Spleen (tissue), 13 donors: Measurements from ENCODE around the gene PPIC. TPM values are rescaled to one million over a fixed set of nuclear protein-coding genes. Genes with fewer than 3 reads are reported as not detected.

ENCODE experiments used
- DNase-seq: peaks from one replicate; pipeline ENCODE4 v3.0.0-alpha.2; 2020
- H3K27ac ChIP-seq, 8 donors: fragments of 200-600 bp; sonication (generic) in 7 of 8; 1 replicate in 4 of 8; 2 replicates in 4 of 8; pipeline versions ENCODE4 v1.5.0 to v1.8.0; 2016 to 2021; ENCODE audit warnings: inconsistent platforms in 4 of 8, mild to moderate bottlenecking in 4 of 8, moderate library complexity in 1 of 8
- H3K27me3 ChIP-seq, 7 donors: fragments of 200-600 bp; sonication (generic) in 6 of 7; replicated peaks in 1 of 7; 1 replicate in 4 of 7; 2 replicates in 3 of 7; pipeline versions ENCODE4 v1.5.0 to v1.8.0; 2016 to 2021; ENCODE audit warnings: inconsistent platforms in 3 of 7, mild to moderate bottlenecking in 1 of 7
- H3K36me3 ChIP-seq, 6 donors: fragments of 200-600 bp; sonication (generic) in 5 of 6; 1 replicate in 4 of 6; 2 replicates in 2 of 6; pipeline versions ENCODE4 v1.5.0 to v1.8.0; 2016 to 2021; ENCODE audit warnings: inconsistent platforms in 2 of 6
- H3K4me1 ChIP-seq, 6 donors: fragments of 200-600 bp; sonication (generic) in 5 of 6; 1 replicate in 3 of 6; 2 replicates in 3 of 6; pipeline versions ENCODE4 v1.5.0 to v1.8.0; 2016 to 2021; ENCODE audit warnings: inconsistent platforms in 3 of 6
- H3K4me3 ChIP-seq, 8 donors: fragments of 200-600 bp; sonication (generic) in 7 of 8; 1 replicate in 4 of 8; 2 replicates in 4 of 8; pipeline versions ENCODE4 v1.5.0 to v1.8.0; 2016 to 2021; ENCODE audit warnings: inconsistent platforms in 4 of 8, mild to moderate bottlenecking in 4 of 8, moderate library complexity in 2 of 8
- H3K9me3 ChIP-seq, 8 donors: fragments of 200-600 bp; sonication (generic) in 7 of 8; 1 replicate in 4 of 8; 2 replicates in 4 of 8; pipeline versions ENCODE4 v1.5.0 to v1.8.0; 2016 to 2021; ENCODE audit warnings: inconsistent platforms in 4 of 8
- CTCF ChIP-seq, 11 experiments: fragments of 200-600 bp in 7 of 11; fragments of 450-650 bp in 4 of 11; sonication (generic) in 4 of 11; IDR thresholded peaks in 8 of 11; conservative IDR thresholded peaks in 3 of 11; 1 replicate in 7 of 11; 2 replicates in 4 of 11; pipeline versions ENCODE4 v1.4.0 to v1.8.0; 2016 to 2021; ENCODE audit warnings: antibody characterized with exemption in 11 of 11, inconsistent platforms in 4 of 11, mild to moderate bottlenecking in 1 of 11
- POLR2A ChIP-seq, 3 donors: fragments of 450-650 bp; IDR thresholded peaks; one replicate each; pipeline ENCODE4 v1.5.1; 2017; ENCODE audit warnings: antibody characterized with exemption in 3 of 3, mild to moderate bottlenecking in 1 of 3
- POLR2AphosphoS5 ChIP-seq, 3 donors: sonication (generic); formaldehyde crosslinking; IDR thresholded peaks; one replicate each; pipeline ENCODE4 v1.5.1; 2017; ENCODE audit warnings: antibody characterized with exemption in 3 of 3
- WGBS, 5 donors: extraction: QIAGEN DNeasy Blood & Tissue Kit in 3 of 5; methylation state at CpG; one replicate each; pipeline versions ENCODE4 v1.1.5 to v1.1.7; 2013 to 2018; 5-methylcytosine and 5-hydroxymethylcytosine counted together
- intact Hi-C: fragments of 100-400 bp; cut with DNase I; formaldehyde crosslinking; loops from one replicate; pipeline ENCODE4 v1.15.0; 2023; ENCODE audit warnings: low total_unique reads
- long read RNA-seq, 2 donors: transcript quantifications; one replicate each; lab custom pipeline, GENCODE V29; 2026
- polyA plus RNA-seq, 3 donors: library from polyadenylated mRNA; stranded (reverse); fragments of 200-250 nt; gene quantifications; one replicate each; pipeline ENCODE4 v1.2.1, GENCODE V29; 2013
- total RNA-seq, 7 donors: library from RNA; depleted of rRNA in 3 of 7; stranded (reverse); fragments of >200 nt in 3 of 7; fragmentation: NEBNext Ultra II Directional in 4 of 7; extraction: Animal tissue kit (Norgen Biotek cat#: 25700) in 4 of 7; gene quantifications; one replicate each; pipeline versions ENCODE4 v1.1.0 to v1.2.1, GENCODE V29; 2016 to 2021
- donor health status: healthy with polysubstance abuse.
- donor health status: DM: no; HTN: no; CAD: no; lungs with moderate emphysema.
- donor health status: DM: no; HTN: no; CAD: no.
- donor health status: Bipolar disorder and iron deficiency.
- donor health status: healthy.
- donor health status: DM: no; HTN: no; CAD: no.
- donor health status: DM: yes; HTN: yes; CAD: no.

The PPIC gene
- 10 to 100 TPM in 2 of 7 donors, 1 to 10 TPM in 5; 5.4 to 18.5 (median 9.3) TPM for total RNA-seq
- polyA plus RNA-seq: 1 to 10 TPM; 2.3 to 7.1 (median 5.9) TPM
- long read RNA-seq, donor 1, transcript PPIC-201 (5 exons, 1,380 nt): major isoform, 5 of 5 reads
- long read RNA-seq, donor 1, partial matches to known transcripts: 0 of 5 reads
- long read RNA-seq, donor 1, other reads (novel, unspliced or antisense): 0 of 5 reads
- long read RNA-seq, donor 2, transcript PPIC-201 (5 exons, 1,380 nt): major isoform, 7 of 7 reads
- long read RNA-seq, donor 2, partial matches to known transcripts: 0 of 7 reads
- long read RNA-seq, donor 2, other reads (novel, unspliced or antisense): 0 of 7 reads

GRCh38 chr5:123036391-123037103 lies at the start of gene PPIC:
TSS of gene PPIC (minus strand) at chr5:123036725. CDS start at chr5:123036625, 100 bp downstream.
- WGBS, 5 donors: 1 to 7% (median 1%) methylated on average over 3 to 84 of the region's 84 CpGs
- H3K9me3 ChIP-seq: no peaks in the 10 kb centered on the region
- H3K36me3 ChIP-seq: no peaks in the 10 kb centered on the region
- peak within 1 kb of the TSS; percentile 60 to 86 (median 75) for H3K4me3 ChIP-seq
- H3K4me1 ChIP-seq: peaks cover 5 to 28% (median 24%) of the 10 kb centered on the region in 6 donors
- H3K27ac ChIP-seq: peak within 1 kb of the TSS; percentile 57 to 85 (median 80)
- intact Hi-C loops: no loop called here
- peaks cover 2 to 74% (median 23%) of the 10 kb centered on the region in 7 donors for H3K27me3 ChIP-seq
- peak; percentile 25 to 77 (median 75) for TF ChIP-seq POLR2AphosphoS5 (IDR thresholded peaks at IDR 0.05)
- TF ChIP-seq CTCF (IDR thresholded peaks at IDR 0.05 in 8 of 11, conservative IDR thresholded peaks at IDR 0.05 in 3 of 11): no peak
- TF ChIP-seq POLR2A (IDR thresholded peaks at IDR 0.05): peak in 1 of 3 donors; percentile 23
- peak; percentile 81 for DNase-seq

- peaks cover 11 to 100% (median 67%) of the 10 kb centered on the region in 7 donors for H3K27me3 ChIP-seq
- intact Hi-C loops: no loop called here
- H3K36me3 ChIP-seq: no peaks in the 10 kb centered on the region
- peaks cover 11 to 45% (median 36%) of the 10 kb centered on the region in 6 donors for H3K4me1 ChIP-seq
- WGBS, 5 donors: 10 to 17% (median 12%) methylated on average over 12 of the region's 12 CpGs
- H3K9me3 ChIP-seq: no peaks in the 10 kb centered on the region
- no peak overlapping the region for H3K4me3 ChIP-seq
- no peak overlapping the region for H3K27ac ChIP-seq
- no peak for DNase-seq
- TF ChIP-seq POLR2AphosphoS5 (IDR thresholded peaks at IDR 0.05) (no peak), CTCF (IDR thresholded peaks at IDR 0.05 in 8 of 11, conservative IDR thresholded peaks at IDR 0.05 in 3 of 11) (no peak), POLR2A (IDR thresholded peaks at IDR 0.05) (no peak)
These were observed 49.2 kb upstream of the PPIC start for GRCh38 chr5:123085638-123086286.

GRCh38 chr5:123084730-123085605 lies 48.4 kb upstream of the PPIC start:
- Histone ChIP-seq H3K9me3 (no peaks in the 10 kb centered on the region), H3K27ac (no peak overlapping the region), H3K4me1 (peaks cover 11 to 37% (median 28%) of the 10 kb centered on the region in 6 donors), H3K27me3 (peaks cover 11 to 100% (median 59%) of the 10 kb centered on the region in 7 donors), H3K4me3 (no peak overlapping the region), H3K36me3 (no peaks in the 10 kb centered on the region)
- DNase-seq: no peak
- intact Hi-C loops: no loop called here
- WGBS, 5 donors: 64 to 68% (median 66%) methylated on average over 9 of the region's 9 CpGs
- no peak for TF ChIP-seq POLR2AphosphoS5 (IDR thresholded peaks at IDR 0.05)
- TF ChIP-seq POLR2A (IDR thresholded peaks at IDR 0.05): no peak
- TF ChIP-seq CTCF (IDR thresholded peaks at IDR 0.05 in 8 of 11, conservative IDR thresholded peaks at IDR 0.05 in 3 of 11): no peak
